SK-N-SH treated with all-trans-retinoic acid at 6 μM for 48 hours (cell line): ENCODE results near the gene RBFA.
"Not testable (repeated sequence)": the region's sequence is repeated elsewhere in the genome, so short reads cannot be mapped to it uniquely, and the experiment has no call there.

ENCODE experiments used
- ATAC-seq: fragments of 200-7000 bp; cut with Tn5 transposase; 3 replicates; pipeline ENCODE4 v1.9.1; 2020; ENCODE audit warnings: mild to moderate bottlenecking, moderate library complexity
- ARNTL ChIP-seq: fragments of 450-650 bp; formaldehyde crosslinking; IDR thresholded peaks from 2 replicates; pipeline ENCODE4 v1.5.0; 2020; ENCODE audit warnings: low read depth, mild to moderate bottlenecking, moderate library complexity, borderline replicate concordance
- BACH2 ChIP-seq: fragments of 250-450 bp; sonication (Bioruptor Pico); IDR thresholded peaks from 2 replicates; pipeline ENCODE4 v1.9.0; 2021; ENCODE audit warnings: mild to moderate bottlenecking, borderline replicate concordance
- CSDC2 ChIP-seq: fragments of 250-450 bp; sonication (Bioruptor Pico); IDR thresholded peaks from 2 replicates; pipeline ENCODE4 v1.5.0; 2020; ENCODE audit warnings: mild to moderate bottlenecking, moderate library complexity
- ESRRG ChIP-seq: fragments of 250-450 bp; sonication (Bioruptor Pico); IDR thresholded peaks from 2 replicates; pipeline ENCODE4 v1.6.1; 2021; ENCODE audit warnings: mild to moderate bottlenecking
- GLIS3 ChIP-seq: fragments of 250-450 bp; sonication (Bioruptor Pico); IDR thresholded peaks from 2 replicates; pipeline ENCODE4 v1.5.0; 2020; ENCODE audit warnings: mild to moderate bottlenecking, moderate library complexity
- ISL1 ChIP-seq: fragments of 250-450 bp; sonication (Bioruptor Pico); IDR thresholded peaks from 2 replicates; pipeline ENCODE4 v2.1.2; 2022; ENCODE audit warnings: mild to moderate bottlenecking, moderate library complexity
- OSR1 ChIP-seq: fragments of 250-450 bp; sonication (Bioruptor Pico); IDR thresholded peaks from 2 replicates; pipeline ENCODE4 v1.8.0; 2022; ENCODE audit warnings: moderate library complexity, mild to moderate bottlenecking, inconsistent platforms
- PATZ1 ChIP-seq: fragments of 250-450 bp; sonication (Bioruptor Pico); IDR thresholded peaks from 2 replicates; pipeline ENCODE4 v1.8.0; 2020; ENCODE audit warnings: mild to moderate bottlenecking, moderate library complexity, borderline replicate concordance
- POU6F1 ChIP-seq: fragments of 250-450 bp; sonication (Bioruptor Pico); IDR thresholded peaks from 2 replicates; pipeline ENCODE4 v1.8.0; 2021; ENCODE audit warnings: low read depth, mild to moderate bottlenecking, moderate library complexity, borderline replicate concordance
- PPARA ChIP-seq: fragments of 250-450 bp; sonication (Bioruptor Pico); IDR thresholded peaks from 2 replicates; pipeline ENCODE4 v1.5.0; 2020; ENCODE audit warnings: mild to moderate bottlenecking, borderline replicate concordance
- RARB ChIP-seq: fragments of 250-450 bp; sonication (Bioruptor Pico); IDR thresholded peaks from 2 replicates; pipeline ENCODE4 v1.8.0; 2021; ENCODE audit warnings: mild to moderate bottlenecking, moderate library complexity
- SNAI2 ChIP-seq: fragments of 250-450 bp; sonication (Bioruptor Pico); IDR thresholded peaks from 2 replicates; pipeline ENCODE4 v1.5.0; 2020; ENCODE audit warnings: mild to moderate bottlenecking, moderate library complexity
- TCF4 ChIP-seq: fragments of 250-450 bp; sonication (Bioruptor Pico); IDR thresholded peaks from 2 replicates; pipeline ENCODE4 v1.8.0; 2021; ENCODE audit warnings: mild to moderate bottlenecking, moderate library complexity, borderline replicate concordance
- TOX ChIP-seq: fragments of 250-450 bp; sonication (Bioruptor Pico); IDR thresholded peaks from 2 replicates; pipeline ENCODE4 v1.8.0; 2021; ENCODE audit warnings: mild to moderate bottlenecking, moderate library complexity, borderline replicate concordance
- ZC3H10 ChIP-seq: fragments of 250-450 bp; sonication (Bioruptor Pico); IDR thresholded peaks from 2 replicates; pipeline ENCODE4 v1.5.1; 2021; ENCODE audit warnings: mild to moderate bottlenecking, moderate library complexity
- ZFP3 ChIP-seq: fragments of 250-450 bp; sonication (Bioruptor Pico); IDR thresholded peaks from 2 replicates; pipeline ENCODE4 v1.5.0; 2020; ENCODE audit warnings: mild to moderate bottlenecking, moderate library complexity
- ZFP30 ChIP-seq: fragments of 450-650 bp; formaldehyde crosslinking; IDR thresholded peaks from 2 replicates; pipeline ENCODE4 v1.5.0; 2022; ENCODE audit warnings: mild to moderate bottlenecking, moderate library complexity
- ZNF565 ChIP-seq: fragments of 450-650 bp; formaldehyde crosslinking; conservative IDR thresholded peaks from 2 replicates; pipeline ENCODE4 v1.5.0; 2020; ENCODE audit warnings: low read depth, mild to moderate bottlenecking, moderate library complexity
- ZNF70 ChIP-seq: fragments of 450-650 bp; formaldehyde crosslinking; IDR thresholded peaks from 2 replicates; pipeline ENCODE4 v1.5.0; 2020; ENCODE audit warnings: mild to moderate bottlenecking, moderate library complexity
- ZNF8 ChIP-seq: fragments of 450-650 bp; formaldehyde crosslinking; IDR thresholded peaks from 2 replicates; pipeline ENCODE4 v1.5.0; 2020; ENCODE audit warnings: mild to moderate bottlenecking, moderate library complexity
- TF ChIP-seq, protein P1 (sequence below): fragments of 250-450 bp; sonication (Bioruptor Pico); IDR thresholded peaks from 2 replicates; pipeline ENCODE4 v1.5.1; 2020; ENCODE audit warnings: low read depth, mild to moderate bottlenecking, moderate library complexity
- TF ChIP-seq, protein P2 (sequence below): fragments of 250-450 bp; sonication (Bioruptor Pico); IDR thresholded peaks from 2 replicates; pipeline ENCODE4 v1.5.0; 2020; ENCODE audit warnings: mild to moderate bottlenecking, moderate library complexity

Gene RBFA

DNA sequence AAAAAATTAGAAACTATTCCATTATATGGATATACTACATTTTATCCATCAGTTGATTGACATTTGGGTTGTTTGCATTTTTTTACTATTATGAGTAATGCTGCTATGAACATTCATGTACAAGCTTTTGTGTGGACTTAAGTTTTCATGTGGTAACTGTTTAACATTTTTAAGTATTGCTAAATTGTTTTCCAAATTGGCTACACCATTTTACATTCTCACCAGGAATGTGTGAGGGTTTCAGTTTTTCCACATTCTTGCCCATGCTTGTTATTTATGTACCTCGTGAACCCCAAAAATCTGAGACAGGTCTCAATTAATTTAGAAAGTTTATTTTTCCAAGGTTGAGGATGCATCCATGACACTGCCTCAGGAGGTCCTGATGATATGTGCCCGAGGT is 42.7 kb upstream of the RBFA start:
- TF ChIP-seq TOX (CRISPR knock-in tag): no peak
- no peak for TF ChIP-seq TCF4
- TF ChIP-seq, protein P1, sequence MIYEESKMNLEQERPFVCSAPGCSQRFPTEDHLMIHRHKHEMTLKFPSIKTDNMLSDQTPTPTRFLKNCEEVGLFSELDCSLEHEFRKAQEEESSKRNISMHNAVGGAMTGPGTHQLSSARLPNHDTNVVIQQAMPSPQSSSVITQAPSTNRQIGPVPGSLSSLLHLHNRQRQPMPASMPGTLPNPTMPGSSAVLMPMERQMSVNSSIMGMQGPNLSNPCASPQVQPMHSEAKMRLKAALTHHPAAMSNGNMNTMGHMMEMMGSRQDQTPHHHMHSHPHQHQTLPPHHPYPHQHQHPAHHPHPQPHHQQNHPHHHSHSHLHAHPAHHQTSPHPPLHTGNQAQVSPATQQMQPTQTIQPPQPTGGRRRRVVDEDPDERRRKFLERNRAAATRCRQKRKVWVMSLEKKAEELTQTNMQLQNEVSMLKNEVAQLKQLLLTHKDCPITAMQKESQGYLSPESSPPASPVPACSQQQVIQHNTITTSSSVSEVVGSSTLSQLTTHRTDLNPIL (CRISPR knock-in tag): no peak
- TF ChIP-seq BACH2 (CRISPR knock-in tag): no peak
- no peak for TF ChIP-seq ARNTL (CRISPR knock-in tag)
- no peak for TF ChIP-seq CSDC2 (CRISPR knock-in tag)
- no peak for ATAC-seq

DNA sequence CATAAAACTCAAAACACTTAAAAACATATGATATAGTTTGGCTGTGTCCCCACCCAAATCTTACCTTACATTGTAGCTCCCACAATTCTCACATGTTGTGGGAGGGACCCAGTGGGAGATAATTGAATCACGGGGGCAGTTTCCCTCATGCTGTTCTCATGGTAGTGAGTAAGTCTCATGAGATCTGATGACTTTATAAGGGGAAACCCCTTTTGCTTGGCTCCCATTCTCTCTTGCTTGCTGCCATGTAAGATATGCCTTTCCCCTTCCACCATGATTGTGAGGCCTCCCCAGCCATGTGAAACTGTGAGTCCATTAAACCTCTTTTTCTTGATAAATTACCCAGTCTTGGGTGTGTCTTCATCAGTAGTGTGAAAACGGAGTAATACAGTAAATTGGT is 34.5 kb upstream of the RBFA start:
- not testable (repeated sequence) for ATAC-seq

DNA sequence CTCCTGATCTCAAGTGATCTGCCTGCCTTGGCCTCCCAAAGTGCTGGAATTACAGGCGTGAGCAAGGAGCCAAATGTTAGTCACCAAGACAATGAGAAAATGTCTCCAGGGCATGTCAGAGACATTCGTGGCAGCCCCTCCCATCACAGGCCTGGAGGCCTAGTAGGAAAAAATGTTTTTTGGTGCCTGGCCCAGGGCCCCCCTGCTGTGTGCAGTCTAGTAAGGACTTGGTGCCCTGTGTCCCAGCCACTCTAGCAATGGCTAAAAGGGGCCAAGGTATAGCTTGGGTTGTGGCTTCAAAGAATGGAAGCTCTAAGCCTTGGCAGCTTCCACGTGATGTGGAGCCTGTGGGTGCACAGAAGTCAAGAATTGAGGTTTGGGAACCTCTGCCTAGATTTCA is 33.4 kb upstream of the RBFA start:
- no peak for TF ChIP-seq POU6F1 (CRISPR knock-in tag)
- no peak for TF ChIP-seq PATZ1 (CRISPR knock-in tag)
- TF ChIP-seq, protein P2, sequence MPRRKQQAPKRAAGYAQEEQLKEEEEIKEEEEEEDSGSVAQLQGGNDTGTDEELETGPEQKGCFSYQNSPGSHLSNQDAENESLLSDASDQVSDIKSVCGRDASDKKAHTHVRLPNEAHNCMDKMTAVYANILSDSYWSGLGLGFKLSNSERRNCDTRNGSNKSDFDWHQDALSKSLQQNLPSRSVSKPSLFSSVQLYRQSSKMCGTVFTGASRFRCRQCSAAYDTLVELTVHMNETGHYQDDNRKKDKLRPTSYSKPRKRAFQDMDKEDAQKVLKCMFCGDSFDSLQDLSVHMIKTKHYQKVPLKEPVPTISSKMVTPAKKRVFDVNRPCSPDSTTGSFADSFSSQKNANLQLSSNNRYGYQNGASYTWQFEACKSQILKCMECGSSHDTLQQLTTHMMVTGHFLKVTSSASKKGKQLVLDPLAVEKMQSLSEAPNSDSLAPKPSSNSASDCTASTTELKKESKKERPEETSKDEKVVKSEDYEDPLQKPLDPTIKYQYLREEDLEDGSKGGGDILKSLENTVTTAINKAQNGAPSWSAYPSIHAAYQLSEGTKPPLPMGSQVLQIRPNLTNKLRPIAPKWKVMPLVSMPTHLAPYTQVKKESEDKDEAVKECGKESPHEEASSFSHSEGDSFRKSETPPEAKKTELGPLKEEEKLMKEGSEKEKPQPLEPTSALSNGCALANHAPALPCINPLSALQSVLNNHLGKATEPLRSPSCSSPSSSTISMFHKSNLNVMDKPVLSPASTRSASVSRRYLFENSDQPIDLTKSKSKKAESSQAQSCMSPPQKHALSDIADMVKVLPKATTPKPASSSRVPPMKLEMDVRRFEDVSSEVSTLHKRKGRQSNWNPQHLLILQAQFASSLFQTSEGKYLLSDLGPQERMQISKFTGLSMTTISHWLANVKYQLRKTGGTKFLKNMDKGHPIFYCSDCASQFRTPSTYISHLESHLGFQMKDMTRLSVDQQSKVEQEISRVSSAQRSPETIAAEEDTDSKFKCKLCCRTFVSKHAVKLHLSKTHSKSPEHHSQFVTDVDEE (CRISPR knock-in tag): no peak
- TF ChIP-seq ZFP30: no peak
- TF ChIP-seq, protein P1 (CRISPR knock-in tag): no peak
- TF ChIP-seq ZNF565 (CRISPR knock-in tag): no peak
- no peak for TF ChIP-seq RARB (CRISPR knock-in tag)
- no peak for TF ChIP-seq ZNF8 (CRISPR knock-in tag)
- TF ChIP-seq TOX (CRISPR knock-in tag): no peak
- TF ChIP-seq GLIS3 (CRISPR knock-in tag): no peak
- no peak for TF ChIP-seq ZC3H10 (CRISPR knock-in tag)
- no peak for TF ChIP-seq TCF4
- TF ChIP-seq ZNF70 (CRISPR knock-in tag): no peak
- no peak for TF ChIP-seq BACH2 (CRISPR knock-in tag)
- no peak for TF ChIP-seq ISL1
- no peak for TF ChIP-seq OSR1 (CRISPR knock-in tag)
- no peak for TF ChIP-seq ESRRG (CRISPR knock-in tag)
- no peak for TF ChIP-seq SNAI2
- TF ChIP-seq ZFP3 (CRISPR knock-in tag): no peak
- TF ChIP-seq ARNTL (CRISPR knock-in tag): no peak
- no peak for ATAC-seq

DNA sequence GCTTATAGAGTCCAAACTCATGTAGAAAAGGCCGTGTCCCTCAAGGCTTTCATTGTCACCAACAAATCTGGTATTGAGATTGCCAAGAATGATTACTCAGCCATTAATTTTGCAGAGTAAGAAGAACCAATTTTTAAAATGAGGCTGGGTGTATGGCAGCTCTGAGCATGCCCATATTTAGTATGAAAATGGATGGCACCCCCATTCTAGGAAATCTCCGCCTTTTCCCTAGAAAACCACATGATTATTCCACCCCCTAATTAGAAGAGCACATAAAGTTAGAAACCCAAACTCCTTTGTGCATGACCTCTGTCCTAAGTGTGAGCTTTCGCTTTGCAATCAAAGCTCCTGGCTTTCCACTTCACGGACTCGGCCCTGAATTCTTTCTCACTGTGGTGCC is 31.8 kb upstream of the RBFA start:
- ATAC-seq: no peak
- TF ChIP-seq, protein P1 (CRISPR knock-in tag): no peak
- TF ChIP-seq ARNTL (CRISPR knock-in tag): no peak
- TF ChIP-seq PPARA (CRISPR knock-in tag): no peak
- no peak for TF ChIP-seq ISL1
- no peak for TF ChIP-seq GLIS3 (CRISPR knock-in tag)
- TF ChIP-seq OSR1 (CRISPR knock-in tag): no peak
- TF ChIP-seq, protein P2 (CRISPR knock-in tag): no peak
- TF ChIP-seq TOX (CRISPR knock-in tag): no peak
